Fibroblast of the aortic adventitia (primary cell): ENCODE measurements around the gene MAN1B1. TPM values are rescaled to one million over a fixed set of nuclear protein-coding genes. Genes with fewer than 3 reads are reported as not detected.

Experiments
- DNase-seq: peaks from one replicate; pipeline ENCODE4 v3.0.0-alpha.2; 2010; ENCODE audit warnings: low read depth
- H3K4me3 ChIP-seq: 2 replicates; pipeline ENCODE4 v1.5.1; 2011; ENCODE audit warnings: low read depth, mild to moderate bottlenecking, control low read depth, low read length, moderate library complexity
- CTCF ChIP-seq: IDR thresholded peaks from 2 replicates; pipeline ENCODE4 v1.5.1; 2011; ENCODE audit warnings: mild to moderate bottlenecking, low read length, control low read depth, inconsistent platforms; ENCODE audit not compliant: insufficient read depth
- total RNA-seq: library from RNA; depleted of rRNA; stranded (reverse); fragments of >200 nt; gene quantifications from 2 replicates; pipeline ENCODE4 v1.2.3, GENCODE V29; 2012; ENCODE audit warnings: low replicate concordance

Gene MAN1B1
- total RNA-seq, 1 donor = 50.8 TPM

- DNase-seq = no peak
- no peak for TF ChIP-seq CTCF
- H3K4me3 ChIP-seq = no peak overlapping the region
These were observed 59.7 kb downstream of the MAN1B1 start for GRCh38 chr9:137146527-137146918.

- TF ChIP-seq CTCF = no peak
- H3K4me3 ChIP-seq = no peak overlapping the region
These were observed 60.5 kb downstream of the MAN1B1 start for GRCh38 chr9:137147091-137147792.

GRCh38 chr9:137147793-137148160, 61.0 kb downstream of the MAN1B1 start:
- no peak for DNase-seq
- H3K4me3 ChIP-seq = no peak overlapping the region
- TF ChIP-seq CTCF = no peak

More at GRCh38 chr9:137147091-137147792, 60.5 kb downstream of the MAN1B1 start:
- DNase-seq = no peak

- DNase-seq = no peak
- no peak overlapping the region for H3K4me3 ChIP-seq
- no peak for TF ChIP-seq CTCF
These were observed 61.5 kb downstream of the MAN1B1 start for GRCh38 chr9:137148242-137148641.

GRCh38 chr9:137148661-137149060, 61.9 kb downstream of the MAN1B1 start:
- DNase-seq = no peak
- H3K4me3 ChIP-seq = no peak overlapping the region
- no peak for TF ChIP-seq CTCF

- no peak overlapping the region for H3K4me3 ChIP-seq
- TF ChIP-seq CTCF = no peak
- DNase-seq = no peak
These were observed 62.6 kb downstream of the MAN1B1 start for GRCh38 chr9:137149363-137149762.

- DNase-seq = no peak
- no peak for TF ChIP-seq CTCF
- H3K4me3 ChIP-seq = no peak overlapping the region
These were observed 63.3 kb downstream of the MAN1B1 start for GRCh38 chr9:137149942-137150616.
